GM12892 (cell line): ENCODE data around the gene ACVR2A.

Experiments
- POLR2A ChIP-seq: IDR thresholded peaks from 2 replicates; pipeline ENCODE4 v1.6.1; 2011; ENCODE audit warnings: low read depth, low read length, control low read depth
- POLR2AphosphoS5 ChIP-seq: IDR thresholded peaks from 2 replicates; pipeline ENCODE4 v1.6.1; 2011; ENCODE audit warnings: low read depth, low read length, control low read depth
- TAF1 ChIP-seq: IDR thresholded peaks from 2 replicates; pipeline ENCODE4 v1.6.1; 2011; ENCODE audit warnings: low read depth, mild to moderate bottlenecking, control low read depth, low read length, borderline replicate concordance

GRCh38 chr2:147952118-147952517 is 107.3 kb downstream of the ACVR2A start:
- TF ChIP-seq TAF1 = no peak
- no peak for TF ChIP-seq POLR2AphosphoS5
- TF ChIP-seq POLR2A = no peak
